Measurements from ENCODE around the gene PFN4. TPM values are rescaled to one million over a fixed set of nuclear protein-coding genes. Genes with fewer than 3 reads are reported as not detected.

The PFN4 gene, protein sequence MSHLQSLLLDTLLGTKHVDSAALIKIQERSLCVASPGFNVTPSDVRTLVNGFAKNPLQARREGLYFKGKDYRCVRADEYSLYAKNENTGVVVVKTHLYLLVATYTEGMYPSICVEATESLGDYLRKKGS
- 1.1 to 1.5 TPM (median 1.2 TPM) in 5 replicates for total RNA-seq (2022; extraction: Qiagen RNA extraction; ENCODE audit: low read depth)

DNA sequence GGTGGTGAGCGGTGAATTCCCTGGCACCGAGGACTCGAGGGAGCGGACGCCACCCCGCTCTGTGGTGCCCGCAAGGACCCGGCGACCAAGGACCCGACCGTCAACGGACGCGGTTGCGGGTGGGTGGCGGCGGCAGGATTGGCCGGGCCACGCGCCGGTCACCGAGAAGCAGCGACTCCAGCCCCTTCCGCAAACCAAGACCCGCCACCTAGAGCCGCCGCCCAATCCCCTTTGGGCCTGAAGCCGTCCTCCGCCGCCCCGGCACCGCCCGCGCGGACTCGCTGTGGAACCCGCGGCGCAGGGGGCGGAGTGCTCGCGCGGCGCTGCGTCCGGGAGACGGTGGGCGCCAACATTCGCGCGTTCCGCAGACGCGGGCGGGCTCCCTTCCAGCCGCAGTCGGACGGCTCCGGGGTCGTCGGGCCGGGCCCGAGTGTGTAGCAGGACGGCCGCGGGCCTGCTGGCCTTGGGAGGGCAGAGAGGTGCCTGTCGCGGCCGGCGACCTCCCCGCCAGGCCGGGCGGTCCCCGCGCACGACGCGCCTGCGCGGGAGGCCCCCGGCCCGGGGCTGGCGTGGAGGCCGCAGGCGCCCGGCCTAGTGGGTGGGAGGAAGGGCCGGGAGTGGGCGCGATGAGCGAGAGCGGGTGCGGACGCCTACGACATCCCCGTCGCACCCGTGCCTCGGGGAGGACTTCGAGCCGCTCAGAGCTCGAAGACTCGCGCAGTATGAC lies at the start of gene PFN4, which contains the start of gene FAM228B:
PFN4 (minus strand) TSS at position 140 of the 727 bp plus-strand sequence. CDS start 799 bp downstream, outside the sequence.
FAM228B (plus strand) TSS at position 275 of the 727 bp plus-strand sequence. CDS start 893 bp downstream, outside the sequence.

DNA sequence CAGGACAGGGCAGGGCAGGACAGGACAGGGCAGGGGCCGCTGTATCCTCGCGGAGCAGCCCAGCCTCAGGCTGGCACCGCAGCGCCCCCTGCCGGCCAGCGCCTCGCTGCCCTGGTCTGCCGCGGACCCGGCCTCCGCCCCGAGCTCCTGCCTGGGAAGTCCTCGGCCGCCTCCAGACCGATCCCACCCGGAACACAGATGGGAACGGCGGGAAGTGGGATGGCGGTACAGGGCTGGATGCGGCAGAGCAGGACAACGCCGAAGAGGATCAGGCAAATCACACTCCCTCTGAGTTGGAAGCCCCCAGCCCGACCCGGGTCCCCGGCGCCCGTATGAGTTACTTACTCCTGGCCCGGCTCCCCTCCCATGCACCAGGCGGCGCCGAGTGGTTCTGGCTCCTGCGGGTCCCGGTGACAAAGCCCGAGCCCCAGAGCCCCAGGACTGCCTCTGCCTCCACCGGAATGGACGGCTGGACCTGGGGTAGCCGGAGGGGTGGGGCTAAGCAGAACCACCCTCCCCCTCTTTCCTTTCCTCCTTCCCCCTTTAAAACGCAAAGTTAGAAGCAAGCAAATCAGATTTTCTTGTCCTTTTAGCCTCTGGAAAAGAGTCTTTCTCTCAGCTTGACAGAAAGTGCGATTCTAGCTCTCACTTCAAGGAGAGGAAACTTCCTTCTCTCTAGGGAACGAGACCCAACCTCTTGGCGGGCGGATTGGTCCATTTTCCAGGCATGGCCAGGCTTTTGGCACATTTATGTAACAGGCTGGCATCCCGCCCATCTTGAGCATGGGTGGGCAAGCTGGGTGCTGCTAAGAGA lies 38.5 kb downstream of the PFN4 start, which contains the start of gene TP53I3:
TP53I3 (minus strand) TSS at position 449 of the 814 bp plus-strand sequence. CDS start 508 bp downstream, outside the sequence.

DNA sequence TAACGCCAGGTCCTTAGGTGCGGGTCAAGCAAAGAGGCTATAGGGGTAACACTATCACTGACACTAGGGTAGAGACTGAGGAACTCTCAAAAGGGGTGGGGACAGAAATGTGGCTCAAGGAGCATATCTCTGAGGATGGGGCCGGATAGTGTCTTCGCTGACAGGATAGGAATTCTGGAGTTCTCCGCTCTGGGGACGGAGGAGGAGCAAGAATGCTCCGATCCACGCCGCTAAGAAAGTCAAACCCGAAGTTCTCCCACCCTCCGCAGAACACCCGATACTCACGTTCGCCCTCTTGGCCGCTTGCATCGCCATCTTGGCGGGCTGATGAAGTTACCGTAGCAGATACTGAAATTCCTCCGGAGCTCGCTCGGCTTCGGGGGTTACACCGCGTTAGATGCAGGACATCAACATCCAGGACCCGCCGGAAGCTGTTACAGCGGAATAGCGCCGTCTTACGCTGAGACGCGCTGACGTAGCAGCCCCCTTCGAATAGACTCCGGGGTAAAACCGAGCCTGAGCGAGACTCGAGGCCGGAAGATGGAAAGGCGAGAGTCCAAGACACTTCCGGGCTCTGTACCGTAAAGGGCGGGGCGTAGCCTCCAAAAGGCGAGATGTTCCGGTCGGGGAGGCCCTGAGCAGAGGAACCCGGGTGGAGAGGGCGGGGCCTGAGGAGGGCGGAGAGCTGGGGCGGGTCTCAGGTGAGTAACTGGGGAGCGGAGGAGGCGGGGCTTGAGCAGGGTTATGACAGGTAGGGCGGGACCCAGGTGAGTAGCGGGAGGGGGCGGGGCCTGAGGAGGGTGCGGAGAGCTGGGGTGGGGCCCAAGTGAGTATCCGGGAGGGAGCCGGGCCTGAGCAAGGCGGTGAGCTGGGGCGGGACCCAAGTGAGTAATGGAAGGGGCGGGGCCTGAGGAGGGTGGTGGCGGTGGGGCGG lies 47.0 kb downstream of the PFN4 start, which contains the start of gene SF3B6:
SF3B6 (minus strand) TSS at position 412 of the 934 bp plus-strand sequence; CDS start at position 315, 97 bp downstream.

Other genes starting within 250 kb of the PFN4 start
- 6.6 to 8.4 TPM (median 7.3 TPM) in 5 replicates for gene ATAD2B, start 196.2 kb downstream of the PFN4 start, total RNA-seq (2022; extraction: Qiagen RNA extraction; ENCODE audit: low read depth)
- gene UBXN2A, start 182.9 kb downstream of the PFN4 start, total RNA-seq (2022; extraction: Qiagen RNA extraction; ENCODE audit: low read depth): 15.9 to 24.6 TPM (median 21.5 TPM) in 5 replicates
- gene MFSD2B, start 113.2 kb downstream of the PFN4 start, total RNA-seq (2022; extraction: Qiagen RNA extraction; ENCODE audit: low read depth): 0.15 to 0.31 TPM (median 0.17 TPM) in 5 replicates
- gene WDCP, start 75.9 kb downstream of the PFN4 start, total RNA-seq (2022; extraction: Qiagen RNA extraction; ENCODE audit: low read depth): 12.0 to 15.5 TPM (median 14.6 TPM) in 5 replicates
- 8.8 to 9.6 TPM (median 9.4 TPM) in 5 replicates for gene FKBP1B, start 73.6 kb downstream of the PFN4 start, total RNA-seq (2022; extraction: Qiagen RNA extraction; ENCODE audit: low read depth)
- 167 to 203 TPM (median 180 TPM) in 5 replicates for gene SF3B6, start 47.0 kb downstream of the PFN4 start, total RNA-seq (2022; extraction: Qiagen RNA extraction; ENCODE audit: low read depth)
- gene TP53I3, start 38.5 kb downstream of the PFN4 start, total RNA-seq (2022; extraction: Qiagen RNA extraction; ENCODE audit: low read depth): 170 to 198 TPM (median 189 TPM) in 5 replicates
- 1.0 to 2.1 TPM (median 2.0 TPM) in 5 replicates for gene FAM228B, start 135 bp upstream of the PFN4 start, total RNA-seq (2022; extraction: Qiagen RNA extraction; ENCODE audit: low read depth)
- gene FAM228A, start 51.7 kb upstream of the PFN4 start, total RNA-seq (2022; extraction: Qiagen RNA extraction; ENCODE audit: low read depth): not detected in 5 replicates
- 17.3 to 27.3 TPM (median 24.7 TPM) in 5 replicates for gene ITSN2, start 237.2 kb upstream of the PFN4 start, total RNA-seq (2022; extraction: Qiagen RNA extraction; ENCODE audit: low read depth)

Measured in A549 treated with DMSO at 1 μM for 4 hours (cell line).